Stimulated activated CD8-positive, alpha-beta memory T cell treated with anti-CD3 and anti-CD28 coated beads, Interleukin-7, amount 100 ng/mL, for 24 hours (primary cell): ENCODE measurements around the gene MRPL28.
"Not testable (repeated sequence)": the region's sequence is repeated elsewhere in the genome, so short reads cannot be mapped to it uniquely, and the experiment has no call there.

Experiments
- DNase-seq: peaks from one replicate; pipeline ENCODE4 v3.0.0-alpha.2; 2020; ENCODE audit warnings: low read depth

MRPL28 gene

GRCh38 chr16:373020-373598 is 2.8 kb upstream of the MRPL28 start:
- no peak for DNase-seq

GRCh38 chr16:372302-372983 is 2.1 kb upstream of the MRPL28 start:
- no peak for DNase-seq

GRCh38 chr16:371515-372301 is 1.4 kb upstream of the MRPL28 start:
- no peak for DNase-seq

DNA sequence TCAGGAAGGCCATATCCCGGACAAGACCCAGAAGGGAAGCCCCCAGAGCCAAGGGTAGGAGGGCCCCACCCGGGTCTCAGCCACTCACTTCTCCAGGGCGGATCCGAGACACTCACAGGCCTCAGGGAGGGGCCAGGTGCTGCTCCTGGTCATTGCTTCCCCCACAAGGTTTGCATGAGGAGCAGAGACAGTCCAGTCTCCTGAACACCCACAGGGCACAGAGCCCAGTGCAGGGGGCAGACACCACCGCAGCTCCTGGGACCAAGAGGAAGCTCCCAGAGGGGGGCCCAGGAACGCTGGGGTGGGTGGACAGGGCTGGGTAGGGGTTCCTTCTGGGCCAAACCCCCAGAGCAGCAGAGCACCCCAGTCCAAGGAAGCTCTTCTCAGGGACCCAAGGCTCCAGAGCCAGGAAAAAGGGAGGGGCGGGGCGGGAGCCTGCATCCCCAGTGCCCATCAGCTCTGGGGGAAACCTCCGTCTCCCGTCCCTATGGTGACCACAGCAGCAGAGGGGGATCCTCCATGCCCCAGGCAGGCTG is 709 bp upstream of the MRPL28 start:
- no peak for DNase-seq

DNA sequence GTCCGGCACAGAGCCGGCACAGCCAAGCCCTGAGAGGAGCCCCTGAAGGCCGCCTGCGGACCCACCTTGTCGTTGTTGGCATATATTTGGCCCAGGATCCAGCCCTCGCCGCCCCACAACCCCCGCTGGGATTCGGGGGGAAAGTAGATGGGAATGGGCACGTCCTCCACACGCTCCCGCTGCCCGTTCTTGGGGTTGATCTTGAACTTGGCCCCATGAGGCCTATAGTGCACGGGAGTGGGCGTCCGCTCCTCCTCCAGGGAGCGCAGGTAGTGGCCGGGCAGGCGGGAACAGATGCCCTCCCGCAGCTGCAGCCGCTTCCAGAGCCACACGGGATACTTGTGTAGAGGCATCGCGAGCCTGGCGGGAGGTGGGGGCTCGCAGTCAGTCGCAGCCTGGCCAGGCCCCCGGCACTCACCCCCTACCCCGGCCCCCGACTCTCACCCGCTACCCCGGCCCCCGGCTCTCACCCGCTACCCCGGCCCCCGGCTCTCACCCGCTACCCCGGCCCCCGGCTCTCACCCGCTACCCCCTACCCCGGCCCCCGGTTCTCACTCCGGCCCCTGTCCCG is 387 bp downstream of the MRPL28 start:
- no peak for DNase-seq

DNA sequence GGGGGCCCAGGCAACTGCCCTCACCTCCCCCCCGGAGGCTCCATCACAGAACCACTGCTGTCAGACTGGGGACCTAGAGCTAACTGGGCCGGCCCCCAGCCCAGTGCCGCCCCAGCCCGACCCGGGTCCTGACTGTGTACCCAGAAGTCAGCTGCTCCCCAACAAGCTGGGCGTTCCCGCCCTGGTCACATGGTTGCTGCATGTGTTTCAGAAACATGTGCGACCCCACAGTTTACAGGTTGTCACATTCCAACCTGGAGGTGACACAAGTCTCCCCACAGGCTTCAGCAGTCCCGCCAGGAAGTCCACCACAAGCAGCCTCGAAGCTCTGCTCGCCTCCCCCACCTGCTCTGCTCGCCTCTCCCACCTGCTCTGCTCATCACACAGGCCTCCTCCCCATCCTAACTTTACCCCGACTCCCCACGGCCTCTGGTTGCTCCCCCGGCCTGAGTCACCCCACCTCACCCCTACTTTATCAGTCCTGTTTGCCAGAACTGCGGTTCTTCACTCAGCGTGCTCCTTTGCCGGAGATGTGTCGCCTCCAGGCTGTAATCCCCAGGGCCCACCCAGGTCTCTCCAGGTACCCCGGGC is 968 bp downstream of the MRPL28 start:
- no peak for DNase-seq

DNA sequence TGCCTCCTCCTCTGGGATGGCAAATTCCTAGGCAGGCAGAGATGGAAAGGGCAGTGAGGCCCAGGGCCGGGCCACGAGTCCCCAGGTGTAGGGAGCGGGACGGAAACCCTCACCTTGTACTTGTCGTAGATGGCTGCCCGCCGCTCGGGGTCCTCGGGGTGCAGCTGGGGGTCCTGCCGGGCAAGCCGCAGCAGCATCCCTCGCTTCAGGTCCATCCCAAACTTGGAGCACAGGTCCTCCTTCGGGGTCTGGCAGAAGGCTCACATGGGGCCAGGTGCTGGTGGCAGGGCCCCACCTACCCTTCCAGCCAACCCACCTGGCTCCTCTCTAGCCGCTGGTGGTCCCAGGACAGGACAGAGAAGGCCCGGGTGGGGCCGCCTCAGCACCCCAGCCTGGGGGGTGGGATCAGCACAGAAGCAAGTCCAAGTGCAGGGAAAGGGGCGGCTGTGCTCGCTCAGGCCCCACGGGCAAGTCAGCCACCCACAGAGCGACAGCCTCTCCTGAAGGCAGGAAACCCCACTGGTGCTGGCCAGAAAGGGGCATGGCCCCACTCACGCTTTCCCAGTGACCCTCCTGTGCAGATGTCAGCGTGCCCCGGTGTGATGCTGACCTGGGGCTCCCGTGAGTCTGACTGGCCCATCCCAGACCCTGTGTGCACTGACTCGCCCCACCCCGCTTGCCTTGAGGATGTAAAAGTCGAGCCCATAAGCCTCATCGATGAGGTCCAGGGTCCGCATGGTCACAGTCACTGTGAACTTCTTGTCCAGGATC is 1.8 kb downstream of the MRPL28 start:
- no peak for DNase-seq

GRCh38 chr16:367333-367903 is 2.9 kb downstream of the MRPL28 start:
- DNase-seq, result no peak

DNA sequence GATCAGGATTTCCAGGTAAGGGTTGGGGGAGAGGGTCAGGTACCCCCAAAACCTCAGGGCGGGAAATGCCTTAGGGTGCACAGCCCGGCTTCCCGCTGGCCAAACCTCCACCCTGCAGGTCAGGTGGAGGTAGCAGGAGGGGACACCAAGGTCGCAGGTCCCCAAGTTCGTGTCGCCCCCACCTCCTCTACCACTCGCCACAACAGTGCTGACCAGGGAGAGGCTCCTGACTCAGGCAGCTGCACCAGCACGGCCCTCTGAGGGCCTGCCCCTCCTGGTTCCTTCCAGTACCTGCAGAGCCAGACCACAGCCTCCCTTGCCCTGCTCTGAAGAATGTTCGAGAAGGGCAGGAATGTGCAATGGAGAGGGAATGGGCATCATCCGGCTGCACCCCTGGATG is 3.9 kb downstream of the MRPL28 start:
- DNase-seq, result no peak

- DNase-seq, result no peak
Measured at GRCh38 chr16:364595-365491, 5.5 kb downstream of the MRPL28 start.

DNA sequence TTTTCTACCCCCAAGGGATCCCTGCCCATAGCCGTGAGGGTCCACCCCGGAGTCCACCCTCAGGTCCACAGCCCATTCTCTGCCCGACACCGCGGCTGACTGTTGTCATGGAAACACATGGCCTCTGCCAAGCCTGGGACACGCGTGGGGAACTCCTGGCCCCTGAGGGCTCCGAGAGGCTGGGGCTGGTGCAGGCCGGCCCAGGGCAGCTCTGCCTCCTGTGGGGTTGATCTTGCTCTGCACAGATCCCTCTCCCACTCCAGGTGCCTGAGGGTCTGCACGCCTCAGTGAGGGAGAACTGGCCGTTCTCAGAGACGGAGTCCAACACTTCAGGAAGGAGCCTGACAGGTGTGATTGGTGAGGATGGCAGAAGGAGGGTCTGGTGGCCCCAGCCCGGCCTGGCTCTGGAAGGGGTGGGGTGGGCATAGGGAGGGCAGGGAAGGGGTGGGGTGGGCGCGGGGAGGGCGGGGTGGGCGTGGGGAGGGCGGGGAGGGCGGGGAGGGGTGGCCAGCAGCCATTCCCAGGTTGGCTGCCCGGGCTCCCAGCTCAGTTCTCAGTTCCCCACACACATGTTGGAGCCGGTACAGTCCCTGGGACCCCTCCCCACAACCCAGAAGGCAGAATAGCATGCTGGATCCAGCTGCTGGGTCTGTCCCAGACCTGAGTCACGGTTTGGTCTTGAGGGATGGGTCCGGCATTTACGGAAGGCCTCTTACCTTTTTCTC is 6.4 kb downstream of the MRPL28 start:
- no peak for DNase-seq

DNA sequence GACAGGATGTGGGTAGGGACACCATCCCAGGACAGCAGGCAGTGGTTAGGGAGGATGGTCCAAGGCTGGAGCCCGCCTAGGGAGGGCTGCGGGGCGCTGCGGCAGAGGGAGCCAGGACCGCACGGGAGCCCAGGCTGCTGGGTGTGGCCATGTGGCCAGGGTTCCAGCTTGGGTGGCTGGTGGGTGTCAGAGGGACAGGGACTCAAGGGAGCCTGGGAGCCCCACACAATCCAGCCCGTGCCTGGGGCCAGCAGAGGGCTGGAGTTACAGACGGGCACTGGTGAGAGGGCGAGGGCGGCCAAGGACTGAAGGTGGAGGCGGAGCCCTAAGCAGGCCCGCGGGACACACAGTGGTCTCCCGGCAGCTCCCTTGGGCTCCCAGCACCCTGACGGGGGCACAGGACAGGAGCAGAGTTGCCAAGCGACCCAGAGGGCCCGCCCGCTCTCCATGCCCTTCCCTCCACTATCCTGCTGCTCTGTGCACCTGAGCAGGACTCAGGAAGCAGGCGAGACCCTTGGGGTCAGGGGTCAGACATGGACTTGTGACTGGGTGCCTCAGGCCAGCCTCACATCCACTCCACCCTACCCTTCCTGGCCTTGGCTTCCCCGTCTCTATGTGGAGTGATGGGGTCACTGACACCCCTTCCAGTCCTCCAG is 7.1 kb downstream of the MRPL28 start:
- DNase-seq, result no peak

DNA sequence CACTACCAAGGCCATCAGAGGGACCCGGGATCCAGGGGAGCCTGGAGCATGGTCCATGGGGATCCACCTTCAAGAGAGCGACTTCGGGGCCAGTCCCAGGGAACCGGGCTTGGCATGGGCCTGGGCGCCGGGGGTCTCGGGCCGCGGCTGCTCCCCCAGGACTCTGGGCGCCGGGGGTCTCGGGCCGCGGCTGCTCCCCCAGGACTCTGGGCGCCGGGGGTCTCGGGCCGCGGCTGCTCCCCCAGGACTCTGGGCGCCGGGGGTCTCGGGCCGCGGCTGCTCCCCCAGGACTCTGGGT is 7.7 kb downstream of the MRPL28 start:
- not testable (repeated sequence) for DNase-seq

- DNase-seq, result no peak
Measured at GRCh38 chr16:361872-362701, 8.3 kb downstream of the MRPL28 start.

DNA sequence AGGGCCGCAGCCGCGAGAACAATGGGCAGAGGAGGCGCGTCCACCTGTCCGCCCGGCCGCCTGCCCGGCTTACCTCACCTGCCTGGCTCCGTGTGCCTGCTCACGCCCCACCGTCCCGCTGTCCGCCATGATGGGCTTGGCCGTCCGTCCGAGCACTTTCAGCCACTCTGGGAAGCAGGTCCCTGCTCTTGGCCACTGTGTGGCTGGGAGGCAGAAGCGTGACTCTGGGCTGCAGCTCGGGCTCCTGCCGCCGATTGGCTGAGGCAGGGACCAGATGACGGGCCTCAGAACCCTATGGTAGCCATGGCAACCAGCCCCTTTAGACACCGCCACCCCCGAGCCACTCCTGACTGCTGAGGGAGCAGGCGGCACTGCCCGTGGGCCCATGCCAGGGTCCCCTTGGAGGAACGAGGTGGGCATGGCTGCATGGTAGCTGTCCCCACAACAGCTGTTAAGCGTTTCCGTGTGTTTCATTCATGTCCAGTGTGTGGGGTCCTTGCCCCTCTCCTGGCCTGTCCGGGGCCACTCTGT is 8.9 kb downstream of the MRPL28 start:
- no peak for DNase-seq

DNA sequence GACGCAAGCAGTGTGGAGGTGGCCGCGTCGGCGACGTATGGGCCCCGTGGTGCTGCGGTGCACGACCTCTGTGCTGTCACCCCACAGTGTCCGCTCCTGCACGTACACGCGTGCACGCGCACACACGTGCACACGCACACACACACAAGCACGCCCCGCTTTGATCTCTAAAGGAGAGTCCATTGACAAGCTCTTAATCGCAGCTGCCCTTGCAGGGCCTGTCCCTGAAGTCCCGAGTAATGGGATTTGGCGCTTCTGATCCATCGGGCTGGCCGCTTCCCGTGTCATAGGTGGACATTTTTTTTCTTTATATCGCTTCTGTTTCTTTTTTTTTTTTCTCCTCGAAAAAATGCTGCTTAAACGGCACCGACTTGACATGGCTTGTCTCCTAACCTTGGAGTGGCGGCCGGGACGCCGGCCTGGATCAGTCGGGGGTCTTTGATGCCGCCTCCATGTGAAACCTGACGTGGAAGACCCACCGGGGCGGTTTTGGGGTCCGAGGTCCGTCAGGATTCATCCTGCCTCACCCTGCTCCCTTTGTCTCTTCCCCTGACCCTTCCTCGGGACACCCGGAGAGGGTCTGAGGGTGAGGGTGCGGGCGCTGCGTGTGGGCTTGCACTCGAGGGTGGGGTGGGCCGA is 9.5 kb downstream of the MRPL28 start:
- no peak for DNase-seq
